NT2/D1 (cell line): ENCODE measurements around the gene TMEM131.
"Not testable (repeated sequence)": the region's sequence is repeated elsewhere in the genome, so short reads cannot be mapped to it uniquely, and the experiment has no call there.

ENCODE experiments used
- DNase-seq: peaks from one replicate; pipeline ENCODE4 v3.0.0-alpha.2; 2011; ENCODE audit warnings: low read depth, low spot score
- H3K27me3 ChIP-seq: 2 replicates; pipeline ENCODE4 v1.6.0; 2011; ENCODE audit warnings: mild to moderate bottlenecking; ENCODE audit not compliant: insufficient read length, insufficient read depth
- H3K36me3 ChIP-seq: 2 replicates; pipeline ENCODE4 v1.6.1; 2011; ENCODE audit warnings: mild to moderate bottlenecking, low read length, mixed read lengths; ENCODE audit not compliant: insufficient read depth, insufficient read length
- H3K4me1 ChIP-seq: 2 replicates; pipeline ENCODE4 v1.5.1; 2011; ENCODE audit not compliant: insufficient read depth, insufficient read length
- H3K4me3 ChIP-seq: 2 replicates; pipeline ENCODE4 v1.5.1; 2011; ENCODE audit warnings: low read depth; ENCODE audit not compliant: insufficient read length
- H3K9ac ChIP-seq: 2 replicates; pipeline ENCODE4 v1.6.0; 2011; ENCODE audit warnings: low read depth; ENCODE audit not compliant: insufficient read length
- H3K9me3 ChIP-seq: 2 replicates; pipeline ENCODE4 v1.5.1; 2011; ENCODE audit warnings: mild to moderate bottlenecking, low read length; ENCODE audit not compliant: insufficient read depth
- SUZ12 ChIP-seq: IDR thresholded peaks from 2 replicates; pipeline ENCODE4 v1.6.1; 2011; ENCODE audit not compliant: insufficient read length, insufficient read depth; ENCODE audit errors: extremely low read depth
- YY1 ChIP-seq: IDR thresholded peaks from 2 replicates; pipeline ENCODE4 v1.6.1; 2011; ENCODE audit not compliant: insufficient read length, insufficient read depth
- ZNF274 ChIP-seq: IDR thresholded peaks from 2 replicates; pipeline ENCODE4 v1.6.1; 2011; ENCODE audit warnings: mild to moderate bottlenecking, low read depth, low read length

The TMEM131 gene

GRCh38 chr2:97715951-97716694, 279.6 kb downstream of the TMEM131 start:
- no peak overlapping the region for H3K4me3 ChIP-seq
- no peaks in the 10 kb centered on the region for H3K27me3 ChIP-seq
- peak overlapping the region; percentile 12 for H3K9ac ChIP-seq
- no peaks in the 10 kb centered on the region for H3K9me3 ChIP-seq
- DNase-seq = no peak
- peaks cover 34% of the 10 kb centered on the region for H3K4me1 ChIP-seq
- H3K36me3 ChIP-seq = no peaks in the 10 kb centered on the region
- TF ChIP-seq SUZ12 (no peak), YY1 (no peak), ZNF274 (no peak)

DNA sequence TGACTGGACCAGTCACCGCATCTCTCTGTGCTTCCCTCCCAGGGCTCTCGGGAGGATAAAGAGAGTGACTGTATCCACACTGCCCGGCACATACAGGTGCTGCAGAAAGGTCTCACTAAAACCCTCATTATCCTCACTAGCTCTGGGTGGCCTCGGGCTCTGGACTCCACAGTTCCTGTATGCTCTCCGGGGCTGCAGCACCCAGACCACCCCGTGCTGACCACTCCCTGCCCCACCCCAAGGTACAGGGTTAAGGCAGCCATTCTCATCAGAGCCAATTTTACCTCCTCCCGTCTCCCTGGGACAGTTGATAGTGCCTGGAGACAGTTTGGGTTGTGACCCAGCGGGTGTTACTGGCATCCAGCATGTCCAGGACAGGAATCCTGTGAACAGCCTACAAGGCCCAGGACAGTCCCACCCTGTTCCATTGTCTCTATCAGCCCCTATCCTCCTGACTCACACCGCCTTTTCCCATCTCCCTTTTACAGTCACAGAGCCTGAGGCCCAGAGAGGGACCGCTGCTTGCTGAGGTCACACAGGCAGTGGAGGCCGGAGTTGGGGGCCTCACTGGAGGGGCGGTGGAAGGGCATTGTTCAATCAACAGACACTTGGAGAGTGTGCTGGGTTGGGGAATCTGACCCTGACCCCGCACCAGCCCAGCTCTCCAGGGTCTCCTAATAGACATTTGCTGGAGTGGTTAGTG, 280.6 kb downstream of the TMEM131 start:
- H3K4me1 ChIP-seq = peaks cover 38% of the 10 kb centered on the region
- H3K36me3 ChIP-seq = no peaks in the 10 kb centered on the region
- TF ChIP-seq SUZ12 = no peak
- TF ChIP-seq YY1 = no peak
- no peak for TF ChIP-seq ZNF274
- no peak overlapping the region for H3K4me3 ChIP-seq
- no peak overlapping the region for H3K9ac ChIP-seq
- no peaks in the 10 kb centered on the region for H3K9me3 ChIP-seq
- no peak for DNase-seq
- H3K27me3 ChIP-seq = no peaks in the 10 kb centered on the region

DNA sequence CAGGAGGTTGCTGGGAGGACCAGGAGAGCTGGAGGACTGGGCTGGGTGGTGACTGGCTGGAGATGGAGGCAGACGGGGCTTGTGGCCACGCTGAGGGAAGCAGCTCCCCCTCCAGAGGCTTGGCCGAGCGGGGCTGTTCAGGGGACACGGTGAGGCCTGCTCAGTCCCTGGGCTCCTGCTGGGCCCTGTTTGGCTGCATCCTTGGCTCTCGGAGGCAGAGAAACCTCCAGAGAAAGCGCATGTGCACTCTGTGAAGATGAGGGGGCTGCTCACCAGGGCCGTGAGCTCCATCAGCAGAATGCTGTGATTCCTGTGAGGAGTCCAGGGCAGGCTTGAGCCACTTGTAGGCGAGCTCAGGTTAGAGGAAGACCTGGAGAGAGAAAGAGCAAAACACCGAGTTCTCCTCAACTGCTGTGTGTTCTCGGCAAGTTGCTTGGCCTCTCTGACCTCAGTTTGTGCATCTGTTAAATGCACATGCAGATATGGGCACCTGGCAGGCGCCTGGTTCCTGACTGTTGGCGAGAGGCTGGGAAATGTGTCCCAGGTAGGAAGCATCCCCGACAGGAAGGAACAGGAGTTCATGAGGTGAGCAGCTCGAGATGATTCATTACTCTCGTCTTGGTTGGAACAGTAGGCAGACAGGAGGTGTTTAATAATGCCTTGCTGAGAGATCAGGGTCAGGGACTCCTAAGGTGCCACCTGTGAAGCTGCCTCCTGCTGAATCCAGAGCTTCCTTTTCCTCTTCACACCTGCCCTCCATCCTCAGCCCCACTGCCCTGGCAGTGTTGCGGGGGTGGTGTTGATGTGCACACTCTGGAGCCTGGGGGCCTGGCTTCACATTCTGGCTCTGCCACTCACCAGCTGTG, 281.4 kb downstream of the TMEM131 start:
- H3K27me3 ChIP-seq = no peaks in the 10 kb centered on the region
- no peaks in the 10 kb centered on the region for H3K36me3 ChIP-seq
- no peak overlapping the region for H3K9ac ChIP-seq
- DNase-seq = no peak
- no peak for TF ChIP-seq YY1
- TF ChIP-seq SUZ12 = no peak
- TF ChIP-seq ZNF274 = no peak
- H3K9me3 ChIP-seq = no peaks in the 10 kb centered on the region
- H3K4me3 ChIP-seq = no peak overlapping the region
- H3K4me1 ChIP-seq = peaks cover 38% of the 10 kb centered on the region

GRCh38 chr2:97713296-97714083, 282.3 kb downstream of the TMEM131 start, which contains the start of gene ZAP70:
Gene ZAP70, plus strand, starts transcription at chr2:97713576. Its CDS starts 10,461 bp downstream, at chr2:97724037.
- TF ChIP-seq YY1 (no peak), ZNF274 (no peak), SUZ12 (no peak)
- Histone ChIP-seq H3K36me3 (no peaks in the 10 kb centered on the region), H3K4me3 (no peak within 1 kb of the TSS), H3K4me1 (peaks cover 38% of the 10 kb centered on the region), H3K9me3 (no peaks in the 10 kb centered on the region), H3K27me3 (no peaks in the 10 kb centered on the region), H3K9ac (peak within 1 kb of the TSS; percentile 37)
- DNase-seq = no peak

GRCh38 chr2:97712693-97713295, 283.0 kb downstream of the TMEM131 start:
- Histone ChIP-seq H3K4me3 (no peak overlapping the region), H3K27me3 (no peaks in the 10 kb centered on the region), H3K4me1 (peaks cover 38% of the 10 kb centered on the region), H3K36me3 (no peaks in the 10 kb centered on the region), H3K9me3 (no peaks in the 10 kb centered on the region), H3K9ac (peak overlapping the region; percentile 37)
- no peak for DNase-seq
- TF ChIP-seq SUZ12 (no peak), ZNF274 (no peak), YY1 (no peak)

DNA sequence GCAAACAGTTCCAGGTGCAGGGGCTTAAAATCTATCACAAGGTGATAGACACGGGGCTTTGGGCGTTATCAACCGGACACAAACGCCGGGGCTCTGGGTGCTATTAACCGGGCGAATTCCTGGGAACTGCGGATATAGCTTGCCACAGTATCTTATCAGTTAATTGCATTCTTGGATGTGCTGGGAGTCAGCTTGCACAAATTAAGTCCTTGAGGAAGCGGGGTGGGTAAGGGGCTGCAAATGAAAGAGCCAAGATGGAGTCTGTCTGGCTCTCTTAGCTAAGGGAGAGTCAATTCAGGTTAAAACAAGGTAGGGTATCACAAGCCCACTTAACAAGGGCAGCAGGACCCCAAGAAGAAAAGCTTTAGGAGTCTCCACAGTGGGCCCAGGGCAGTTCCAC, 283.6 kb downstream of the TMEM131 start:
- not testable (repeated sequence) for H3K9ac ChIP-seq, H3K27me3 ChIP-seq
- peaks cover 38% of the 10 kb centered on the region for H3K4me1 ChIP-seq

More for the DNA sequence above, 283.6 kb downstream of the TMEM131 start:
- DNase-seq, H3K4me3 ChIP-seq, H3K36me3 ChIP-seq, H3K9me3 ChIP-seq: not testable (repeated sequence)
